ENCODE results near the gene ZNF341. TPM values are rescaled to one million over a fixed set of nuclear protein-coding genes. Genes with fewer than 3 reads are reported as not detected.

ZNF341 gene
- total and polyA plus RNA-seq, 2 of the 8 experiments (the other 6 are each of a cell fraction or from before 2014, with no cell fraction given), result 5.8 to 6.4 TPM

GRCh38 chr20:33687993-33688937 is 43.5 kb upstream of the ZNF341 start:
- DNase-seq (ENCODE audit: low read depth in 1 of 2, low spot score in 2 of 2) (no peak), FAIRE-seq (no peak)
- Histone ChIP-seq H3K27me3 (replicated peaks in 1 of 4; ENCODE audit: control insufficient read depth in 3 of 4, extremely low read depth in 1 of 4, insufficient read depth in 3 of 4, low read length in 3 of 4) (peaks cover 0 to 9% (median 2%) of the 10 kb centered on the region in 4 experiments; a peak in 4 of 7 replicates), H3K4me2 (ENCODE audit: insufficient read depth in 1 of 2, low read depth in 2 of 2, low read length in 2 of 2) (no peak overlapping the region), H3K56ac (replicated peaks; ENCODE audit: insufficient read length, low read depth, low read length) (no peak overlapping the region), H2AFZ (ENCODE audit: low read length) (no peak overlapping the region), H2BK12ac (ENCODE audit: low read depth, low read length) (no peak overlapping the region), H3K4ac (replicated peaks; ENCODE audit: insufficient read length, low read depth, low read length) (no peak overlapping the region), H2AK5ac (ENCODE audit: low read depth, low read length) (no peak overlapping the region), H3K4me1 (replicated peaks in 1 of 4; ENCODE audit: control insufficient read depth in 3 of 4, insufficient read depth in 4 of 4, low read length in 3 of 4) (peaks cover 4 to 26% (median 16%) of the 10 kb centered on the region in 4 experiments), H3K27ac (ENCODE audit: low read depth, low read length) (no peak overlapping the region), H4K20me1 (replicated peaks in 1 of 2; ENCODE audit: control insufficient read depth in 1 of 2, insufficient read depth in 2 of 2, low read length in 2 of 2) (peaks cover 7 to 14% of the 10 kb centered on the region in 2 experiments), H3K36me3 (ENCODE audit: control insufficient read depth in 2 of 4, insufficient read depth in 4 of 4, low read length in 3 of 4) (peaks cover 0 to 4% (median 0%) of the 10 kb centered on the region in 4 experiments; a peak in 1 of 8 replicates), H3K79me2 (ENCODE audit: control insufficient read depth in 1 of 2, insufficient read depth in 2 of 2, low read length in 2 of 2) (peaks cover 0 to 24% of the 10 kb centered on the region in 2 experiments; a peak in 3 of 4 replicates), H3K4me3 (ENCODE audit: extremely low read depth in 1 of 4, insufficient read depth in 2 of 4, low read depth in 3 of 4, low read length in 4 of 4) (no peak overlapping the region), H3K79me1 (ENCODE audit: low read depth, low read length) (peaks cover 12% of the 10 kb centered on the region), H2BK120ac (replicated peaks; ENCODE audit: low read depth, low read length) (no peak overlapping the region), H4K5ac (ENCODE audit: insufficient read length, low read depth, low read length) (no peak overlapping the region), H3K9me3 (ENCODE audit: insufficient read depth in 2 of 2, low read depth in 1 of 2, low read length in 1 of 2) (no peaks in the 10 kb centered on the region), H3K23ac (ENCODE audit: insufficient read length) (no peak overlapping the region), H4K91ac (replicated peaks; ENCODE audit: insufficient read length, low read length) (no peak overlapping the region), H3K9ac (replicated peaks in 1 of 4; ENCODE audit: extremely low read depth in 1 of 4, low read depth in 3 of 4, low read length in 3 of 4) (no peak overlapping the region), H3K14ac (ENCODE audit: insufficient read length) (no peak overlapping the region), H2BK5ac (ENCODE audit: low read depth, low read length) (no peak overlapping the region), H3K23me2 (ENCODE audit: low read depth, low read length) (peaks cover 9% of the 10 kb centered on the region), H4K8ac (ENCODE audit: extremely low read depth, insufficient read depth, low read length) (no peak overlapping the region; the same call in 1 of the 2 replicates), H2BK15ac (ENCODE audit: low read length) (0 out of 2 replicates have a peak overlapping the region, but pooled peaks have one; percentile 34), H3K18ac (ENCODE audit: extremely low read depth, low read length) (no peak overlapping the region), H2BK20ac (ENCODE audit: low read length) (no peak overlapping the region)
- ChIA-PET POLR2A (ENCODE audit: partially characterized antibody) (interaction anchor here (1.5 to 2.8 kb wide), 4 partner anchors 10 to 44 kb away, joined by 3 to 10 read pairs (median 6); partner anchors contain the start of genes NECAB3 and ZNF341), CTCF (ENCODE audit: partially characterized antibody) (interaction anchor here (1.6 to 1.8 kb wide), 2 partner anchors 15 to 53 kb away, joined by 4 to 5 read pairs; no protein-coding TSS in a partner anchor)
- WGBS, 2 experiments (ENCODE audit: extremely low coverage in 1 of 2, insufficient coverage in 1 of 2, insufficient read length in 1 of 2, insufficient replicate concordance in 2 of 2, low coverage in 1 of 2, low lambda C conversion rate in 2 of 2, missing lambda C conversion rate in 1 of 2), result 88% methylated on average over 3 of the region's 3 CpGs; no CpG with 5 or more reads in 1 of the 2 experiments
- TF ChIP-seq CBX5 (IDR thresholded peaks at IDR 0.05; ENCODE audit: low read depth, low read length), result no peak
- TF ChIP-seq SP4 (IDR thresholded peaks at IDR 0.05; ENCODE audit: low read length), result no peak
- TF ChIP-seq NANOG (IDR thresholded peaks at IDR 0.05; ENCODE audit: insufficient read depth, low read depth, low read length, poor library complexity, severe bottlenecking), result no peak
- no peak for TF ChIP-seq SRF (IDR thresholded peaks at IDR 0.05; ENCODE audit: low read depth, low read length)
- TF ChIP-seq HDAC6 (IDR thresholded peaks at IDR 0.05; ENCODE audit: low read depth, low read length), result no peak
- TF ChIP-seq SP2 (IDR thresholded peaks at IDR 0.05; ENCODE audit: low read length), result no peak
- TF ChIP-seq HDAC2 (IDR thresholded peaks at IDR 0.05; ENCODE audit: borderline replicate concordance in 1 of 2, low read depth in 2 of 2, low read length in 2 of 2), result no peak
- no peak for TF ChIP-seq CHD2 (IDR thresholded peaks at IDR 0.05; ENCODE audit: low read length)

Data from H1 (cell line).